ENCODE results near the gene CLEC11A. TPM values are rescaled to one million over a fixed set of nuclear protein-coding genes. Genes with fewer than 3 reads are reported as not detected.
"Not testable (repeated sequence)": the region's sequence is repeated elsewhere in the genome, so short reads cannot be mapped to it uniquely, and the experiment has no call there.

Gene CLEC11A
- total RNA-seq, 1 donor from 2014 or later = 6.0 TPM

DNA sequence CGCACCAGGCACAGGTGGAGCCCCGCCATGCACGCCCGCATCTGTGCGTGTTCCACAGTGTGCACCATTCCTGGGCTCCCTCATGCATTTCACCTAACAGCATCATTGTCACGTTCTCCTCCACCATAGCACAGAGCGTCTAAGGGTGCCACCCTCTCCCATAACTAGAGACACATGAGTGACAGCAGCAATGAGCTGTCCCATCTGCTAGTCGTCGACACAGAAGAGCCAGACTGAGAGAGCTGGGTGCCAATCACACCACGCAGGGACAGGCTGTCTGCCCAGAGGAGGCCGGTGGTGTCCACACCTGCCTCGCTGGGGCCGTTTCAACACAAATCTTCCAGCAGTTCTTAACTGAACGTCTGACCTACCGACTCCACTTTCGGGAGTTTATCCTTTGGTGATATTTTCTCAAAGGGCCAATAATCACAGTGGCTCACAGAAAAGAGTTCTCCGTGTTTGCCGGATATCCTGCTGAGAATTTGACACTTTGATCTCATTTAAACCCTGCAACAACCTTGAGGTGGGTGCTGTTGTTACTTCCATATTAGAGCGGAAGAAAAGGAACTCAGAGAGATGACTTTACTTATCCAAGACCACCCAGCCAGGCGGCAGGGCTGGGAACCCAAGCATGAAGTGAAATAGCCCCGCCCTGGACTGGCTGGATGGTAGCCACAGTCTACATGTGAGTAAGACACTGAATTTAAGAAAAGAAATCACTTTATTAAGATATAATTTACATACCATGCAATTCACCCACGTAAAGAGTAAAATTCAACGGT is 16.2 kb downstream of the CLEC11A start:
- TF ChIP-seq CTCF (IDR thresholded peaks at IDR 0.05) = no peak
- Mint-ChIP-seq H3K36me3 (ENCODE audit: unreplicated experiment) (no peaks in the 10 kb centered on the region), H3K27me3 (ENCODE audit: unreplicated experiment) (peaks cover 8% of the 10 kb centered on the region), H3K9me3 (ENCODE audit: unreplicated experiment) (no peaks in the 10 kb centered on the region), H3K4me1 (ENCODE audit: unreplicated experiment) (no peaks in the 10 kb centered on the region), H3K4me3 (ENCODE audit: unreplicated experiment) (no peak overlapping the region), H3K27ac (ENCODE audit: unreplicated experiment) (no peak overlapping the region)
- no peak for DNase-seq (ENCODE audit: extremely low spot score, unreplicated experiment)

DNA sequence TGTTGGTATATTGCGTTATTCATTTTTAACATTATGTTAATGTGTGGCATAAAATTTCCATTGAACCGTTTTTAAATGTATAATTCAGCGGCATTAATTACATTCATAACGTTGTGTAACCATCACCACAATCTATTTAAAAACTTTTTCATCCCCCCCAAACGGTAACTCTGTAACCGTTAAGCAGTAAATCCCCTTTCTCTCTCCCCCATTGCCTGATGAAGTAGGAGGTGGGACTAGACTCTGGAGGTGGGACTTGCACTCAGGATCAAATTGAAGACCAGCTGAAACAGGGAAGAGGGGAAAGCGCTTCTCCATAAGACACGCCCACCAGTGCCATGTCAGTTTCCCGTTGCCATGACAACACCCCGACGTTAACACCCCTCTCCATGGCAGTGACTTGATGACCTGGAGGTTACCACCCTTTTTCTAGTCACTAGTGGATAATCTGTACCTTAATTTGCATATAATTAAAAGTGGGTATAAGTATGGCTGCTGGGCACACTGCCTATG is 16.8 kb downstream of the CLEC11A start:
- Mint-ChIP-seq H3K36me3 (ENCODE audit: unreplicated experiment) (no peaks in the 10 kb centered on the region), H3K27ac (ENCODE audit: unreplicated experiment) (no peak overlapping the region), H3K4me3 (ENCODE audit: unreplicated experiment) (no peak overlapping the region)

DNA sequence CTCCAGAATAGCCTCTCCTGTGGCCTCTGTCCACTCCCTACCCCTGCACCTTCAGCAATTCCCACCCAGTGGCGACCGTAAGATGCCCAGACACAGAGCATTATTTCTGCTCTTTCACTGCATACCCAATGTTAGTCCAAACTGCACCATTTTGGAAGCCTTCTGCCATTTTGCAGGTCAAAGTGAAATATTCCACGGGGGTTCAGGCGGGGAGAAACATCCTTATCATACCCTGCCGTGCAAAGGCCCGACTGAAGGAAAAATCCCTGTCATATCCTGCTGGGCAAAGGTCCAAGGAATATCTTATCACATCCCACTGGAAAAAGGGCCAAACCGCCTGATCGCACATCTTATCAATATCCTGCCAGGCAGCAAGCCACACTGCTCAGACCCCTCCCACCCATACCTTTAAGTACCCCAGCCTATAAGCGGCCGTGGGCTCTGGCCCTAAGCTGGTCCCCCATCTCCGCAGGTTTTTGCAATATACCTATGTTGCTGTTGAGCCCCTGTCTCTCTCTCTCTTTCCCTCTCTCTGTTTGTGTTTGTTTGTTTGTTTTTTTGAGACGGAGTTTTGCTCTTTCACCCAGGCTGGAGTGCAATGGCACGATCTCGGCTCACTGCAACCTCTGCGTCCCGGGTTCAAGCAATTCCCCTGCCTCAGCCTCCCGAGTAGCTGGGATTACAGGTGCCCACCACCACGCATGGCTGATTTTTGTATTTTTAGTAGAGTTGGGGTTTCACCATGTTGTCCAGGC is 18.2 kb downstream of the CLEC11A start:
- no peak overlapping the region for H3K27ac Mint-ChIP-seq (ENCODE audit: unreplicated experiment)
- no peaks in the 10 kb centered on the region for H3K4me1 Mint-ChIP-seq (ENCODE audit: unreplicated experiment)
- no peak for TF ChIP-seq CTCF (IDR thresholded peaks at IDR 0.05)
- H3K4me3 Mint-ChIP-seq (ENCODE audit: unreplicated experiment) = no peak overlapping the region
- H3K9me3 Mint-ChIP-seq (ENCODE audit: unreplicated experiment) = no peaks in the 10 kb centered on the region
- DNase-seq (ENCODE audit: extremely low spot score, unreplicated experiment) = no peak
- H3K36me3 Mint-ChIP-seq (ENCODE audit: unreplicated experiment) = no peaks in the 10 kb centered on the region
- H3K27me3 Mint-ChIP-seq (ENCODE audit: unreplicated experiment) = peaks cover 7% of the 10 kb centered on the region

More for the DNA sequence above, 16.8 kb downstream of the CLEC11A start:
- no peak for DNase-seq (ENCODE audit: extremely low spot score, unreplicated experiment)
- no peak for TF ChIP-seq CTCF (IDR thresholded peaks at IDR 0.05)
- Mint-ChIP-seq H3K27me3 (ENCODE audit: unreplicated experiment) (peaks cover 8% of the 10 kb centered on the region), H3K4me1 (ENCODE audit: unreplicated experiment) (no peaks in the 10 kb centered on the region), H3K9me3 (ENCODE audit: unreplicated experiment) (no peaks in the 10 kb centered on the region)

- no peak for TF ChIP-seq CTCF (IDR thresholded peaks at IDR 0.05)
- no peak overlapping the region for H3K4me3 Mint-ChIP-seq (ENCODE audit: unreplicated experiment)
- H3K27ac Mint-ChIP-seq (ENCODE audit: unreplicated experiment) = no peak overlapping the region
- no peaks in the 10 kb centered on the region for H3K4me1 Mint-ChIP-seq (ENCODE audit: unreplicated experiment)
- no peaks in the 10 kb centered on the region for H3K9me3 Mint-ChIP-seq (ENCODE audit: unreplicated experiment)
- no peak for DNase-seq (ENCODE audit: extremely low spot score, unreplicated experiment)
- no peaks in the 10 kb centered on the region for H3K36me3 Mint-ChIP-seq (ENCODE audit: unreplicated experiment)
- H3K27me3 Mint-ChIP-seq (ENCODE audit: unreplicated experiment) = peaks cover 5% of the 10 kb centered on the region
Observed at GRCh38 chr19:50743537-50743936, 20.4 kb downstream of the CLEC11A start.

DNA sequence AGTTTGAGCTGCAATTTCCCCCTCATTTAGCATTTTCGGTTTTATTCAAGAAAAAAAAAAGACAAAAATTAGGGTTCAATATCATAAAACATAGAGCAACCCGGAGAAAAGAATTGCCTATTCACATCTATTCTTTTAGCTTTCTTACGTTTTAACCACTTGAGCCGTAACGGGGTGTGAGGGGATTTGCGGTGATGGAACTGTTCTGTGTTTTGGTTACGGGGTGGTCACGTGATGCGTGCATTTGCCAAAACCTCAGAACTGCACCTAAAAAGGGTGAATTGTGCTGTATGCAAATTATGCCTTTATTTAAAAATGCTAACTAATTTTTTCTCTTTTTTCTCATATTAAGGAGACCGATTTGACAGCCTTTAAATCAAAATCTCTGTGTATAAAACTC is 22.1 kb downstream of the CLEC11A start:
- Mint-ChIP-seq H3K36me3 (ENCODE audit: unreplicated experiment) (no peaks in the 10 kb centered on the region), H3K4me3 (ENCODE audit: unreplicated experiment) (no peak overlapping the region), H3K4me1 (ENCODE audit: unreplicated experiment) (no peaks in the 10 kb centered on the region), H3K9me3 (ENCODE audit: unreplicated experiment) (no peaks in the 10 kb centered on the region), H3K27me3 (ENCODE audit: unreplicated experiment) (no peaks in the 10 kb centered on the region), H3K27ac (ENCODE audit: unreplicated experiment) (no peak overlapping the region)
- no peak for TF ChIP-seq CTCF (IDR thresholded peaks at IDR 0.05)
- DNase-seq (ENCODE audit: extremely low spot score, unreplicated experiment) = no peak

GRCh38 chr19:50747141-50747540 is 24.0 kb downstream of the CLEC11A start:
- not testable (repeated sequence) for H3K4me1 Mint-ChIP-seq (ENCODE audit: unreplicated experiment); H3K27me3 Mint-ChIP-seq (ENCODE audit: unreplicated experiment); H3K4me3 Mint-ChIP-seq (ENCODE audit: unreplicated experiment); H3K36me3 Mint-ChIP-seq (ENCODE audit: unreplicated experiment); H3K9me3 Mint-ChIP-seq (ENCODE audit: unreplicated experiment); DNase-seq (ENCODE audit: extremely low spot score, unreplicated experiment); H3K27ac Mint-ChIP-seq (ENCODE audit: unreplicated experiment)

Measured in osteocyte (in vitro differentiated cells).